HG03045 (cell line): ENCODE results near the gene TRMT13.

Source experiments
- ATAC-seq: cut with Tn5 transposase; IDR thresholded peaks from one replicate; pipeline ENCODE4 v1.9.1; 2021; ENCODE audit warnings: mild to moderate bottlenecking, moderate library complexity; ENCODE audit not compliant: unreplicated experiment

Gene TRMT13, protein sequence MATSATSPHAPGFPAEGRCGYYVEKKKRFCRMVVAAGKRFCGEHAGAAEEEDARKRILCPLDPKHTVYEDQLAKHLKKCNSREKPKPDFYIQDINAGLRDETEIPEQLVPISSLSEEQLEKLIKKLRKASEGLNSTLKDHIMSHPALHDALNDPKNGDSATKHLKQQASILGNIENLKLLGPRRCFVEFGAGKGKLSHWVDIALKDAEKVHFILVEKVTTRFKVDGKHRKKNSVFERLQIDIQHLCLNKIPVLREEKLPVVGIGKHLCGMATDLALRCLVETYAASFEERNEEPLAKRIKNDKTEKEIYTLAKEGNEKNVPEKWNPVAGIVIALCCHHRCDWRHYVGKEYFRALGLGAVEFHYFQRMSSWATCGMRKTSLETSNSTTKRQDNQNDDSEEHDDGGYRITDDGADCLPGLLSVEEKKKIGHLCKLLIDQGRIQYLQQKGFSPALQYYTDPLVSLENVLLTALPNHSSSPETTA

DNA sequence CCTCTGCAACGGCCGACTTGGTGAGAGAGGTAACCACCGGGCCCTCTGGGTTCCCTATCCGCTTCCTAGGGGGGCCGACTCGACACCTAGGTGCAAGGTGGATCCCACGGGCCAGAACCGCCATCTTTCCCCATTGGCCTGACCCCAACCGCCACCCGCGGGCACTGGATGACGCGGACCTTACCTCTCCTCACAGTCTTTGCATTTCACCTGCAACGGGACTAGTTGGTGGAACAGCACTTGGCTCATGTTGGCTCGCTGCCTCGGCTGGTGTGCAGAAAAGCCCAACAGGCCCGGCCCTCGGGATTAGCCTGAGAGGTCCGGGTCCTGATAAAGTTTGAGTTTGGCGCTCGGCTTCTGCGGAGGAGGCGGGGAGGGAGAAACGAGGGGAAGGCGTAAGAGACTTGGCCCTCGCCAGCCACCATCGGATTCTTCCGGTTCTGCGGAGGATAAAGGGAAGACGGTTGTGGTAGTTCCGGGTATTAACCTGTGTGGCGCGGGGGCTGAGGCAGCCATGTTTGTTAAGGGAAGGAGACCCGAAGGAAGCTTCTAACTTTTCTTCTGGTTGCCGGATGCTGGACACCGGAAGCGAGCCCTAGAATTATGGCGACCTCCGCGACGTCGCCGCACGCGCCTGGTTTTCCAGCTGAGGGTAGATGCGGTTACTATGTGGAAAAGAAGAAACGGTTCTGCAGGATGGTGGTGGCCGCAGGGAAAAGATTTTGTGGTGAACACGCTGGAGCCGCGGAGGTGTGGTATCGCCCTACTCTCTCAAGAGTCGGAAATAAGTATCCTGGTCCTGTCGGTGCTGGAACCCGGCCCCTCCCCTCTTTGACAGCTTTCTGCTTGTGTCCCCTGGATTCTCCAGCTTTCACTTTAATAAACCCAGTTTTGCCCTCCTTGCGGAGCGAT is at the start of gene TRMT13, which contains the start of gene SASS6:
TSS of gene TRMT13 (plus strand) at position 598 of the 912 bp plus-strand sequence. CDS start at position 604, 6 bp downstream.
TSS of gene SASS6 (minus strand) at position 365 of the 912 bp plus-strand sequence. CDS start at position 249, 116 bp downstream.
- ATAC-seq, result peak; percentile 90

DNA sequence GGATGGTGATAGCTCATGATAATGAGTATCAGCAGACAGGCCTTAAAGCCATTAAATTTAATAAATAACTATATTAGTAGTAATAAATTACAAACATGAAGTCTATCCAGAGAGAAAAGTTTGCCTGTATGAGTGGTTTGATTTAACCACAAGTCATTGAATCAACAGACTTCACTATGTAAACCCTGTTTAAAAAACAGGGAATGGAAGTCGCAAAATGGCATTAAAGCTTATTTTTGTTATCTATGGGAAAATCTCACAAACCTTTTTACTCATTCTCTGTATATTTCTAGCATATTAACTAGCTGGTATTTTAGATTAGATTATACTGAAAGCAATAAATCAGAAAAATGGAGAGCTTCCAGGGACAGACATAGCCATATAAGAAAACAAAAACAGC is 45.6 kb upstream of the TRMT13 start:
- no peak for ATAC-seq

DNA sequence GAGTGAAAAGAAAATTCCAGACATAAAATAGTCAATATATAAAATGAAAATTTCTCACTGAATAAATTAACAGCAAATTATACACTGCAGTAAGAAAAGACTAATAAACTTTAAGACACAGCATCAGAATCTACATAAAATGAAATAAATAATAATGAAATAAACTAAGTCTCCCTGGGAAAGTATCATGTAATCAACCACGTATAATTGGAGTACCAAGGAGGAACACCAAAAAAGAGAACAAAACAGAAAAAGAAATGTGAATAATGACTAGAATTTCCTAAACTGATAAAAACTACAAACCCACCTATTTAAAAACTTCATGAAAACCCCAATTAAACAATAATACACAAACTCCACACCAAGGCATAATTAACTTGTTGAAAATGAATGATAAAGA is 43.9 kb upstream of the TRMT13 start:
- no peak for ATAC-seq

DNA sequence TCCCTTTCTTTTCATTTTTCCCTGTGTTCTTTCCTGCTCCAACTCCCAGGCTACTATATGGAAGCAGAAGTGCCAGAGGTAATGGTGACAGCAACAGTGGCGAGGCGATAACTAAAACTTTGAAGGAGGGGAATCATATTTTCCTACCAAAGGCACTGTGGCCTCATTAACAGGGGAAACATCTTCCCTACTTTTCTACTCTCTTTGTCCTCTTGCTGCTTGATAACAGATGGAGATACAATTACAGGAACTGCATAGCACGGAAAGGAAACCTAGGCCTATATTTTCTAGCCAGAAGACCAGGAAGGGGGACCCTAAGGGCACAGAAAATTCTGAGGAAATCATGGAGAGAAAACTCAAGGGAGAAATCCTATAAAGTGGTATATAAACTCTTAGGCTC is 42.5 kb upstream of the TRMT13 start:
- no peak for ATAC-seq

DNA sequence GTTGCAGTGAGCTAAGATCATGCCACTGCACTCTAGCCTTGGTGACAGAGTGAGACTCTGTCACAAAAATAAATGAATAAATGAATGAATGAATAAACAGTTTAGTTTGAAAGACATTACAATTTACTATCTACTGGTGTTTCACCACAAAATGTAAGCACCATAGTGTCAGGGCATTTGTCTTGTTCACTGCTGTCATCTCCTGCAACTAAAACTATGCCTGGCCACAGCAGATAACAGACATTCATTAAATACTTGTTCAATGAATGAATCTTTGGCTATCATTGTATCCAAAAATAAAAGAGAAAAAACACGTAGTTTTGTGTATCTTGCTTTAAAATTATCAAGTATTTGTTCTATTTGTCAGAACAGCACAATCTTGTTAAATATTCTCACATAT is 32.8 kb upstream of the TRMT13 start:
- ATAC-seq, result no peak

DNA sequence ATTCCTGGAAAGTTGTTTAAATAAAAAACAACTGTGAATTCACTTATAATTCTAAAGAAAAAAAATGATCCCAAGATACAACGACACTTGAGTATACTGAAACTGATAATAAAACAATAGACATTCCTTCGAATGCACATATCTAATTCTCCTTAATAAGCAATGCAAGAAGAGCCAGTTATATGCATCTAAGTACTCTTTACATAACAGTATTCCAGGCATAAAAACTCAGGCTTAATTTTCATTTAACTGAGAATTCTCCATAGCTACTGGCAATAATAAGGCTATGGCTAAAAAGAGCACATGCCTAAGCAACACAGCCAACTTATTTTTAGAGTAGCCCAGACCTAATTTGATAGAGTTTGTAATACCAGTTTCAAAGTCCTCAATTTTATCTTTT is 31.4 kb upstream of the TRMT13 start:
- no peak for ATAC-seq

DNA sequence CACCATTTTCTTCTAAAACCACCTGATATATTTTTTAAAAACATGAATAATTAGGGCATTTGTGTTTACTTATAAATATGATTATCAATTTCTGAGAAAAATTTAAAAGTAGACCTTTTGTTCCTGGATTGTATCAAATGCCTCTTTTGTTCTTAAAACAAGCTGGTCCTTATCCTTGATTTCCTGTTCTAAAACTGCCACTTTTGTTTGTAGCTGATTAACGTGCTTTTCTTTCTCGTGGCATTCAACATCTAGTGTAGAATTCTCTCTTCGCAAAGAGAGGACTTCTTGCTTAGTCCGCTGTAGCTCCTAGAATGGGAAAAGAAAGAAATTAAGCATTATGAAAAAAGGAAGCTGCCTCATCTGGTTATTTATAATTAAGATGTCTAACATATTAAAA is 25.3 kb upstream of the TRMT13 start:
- no peak for ATAC-seq

DNA sequence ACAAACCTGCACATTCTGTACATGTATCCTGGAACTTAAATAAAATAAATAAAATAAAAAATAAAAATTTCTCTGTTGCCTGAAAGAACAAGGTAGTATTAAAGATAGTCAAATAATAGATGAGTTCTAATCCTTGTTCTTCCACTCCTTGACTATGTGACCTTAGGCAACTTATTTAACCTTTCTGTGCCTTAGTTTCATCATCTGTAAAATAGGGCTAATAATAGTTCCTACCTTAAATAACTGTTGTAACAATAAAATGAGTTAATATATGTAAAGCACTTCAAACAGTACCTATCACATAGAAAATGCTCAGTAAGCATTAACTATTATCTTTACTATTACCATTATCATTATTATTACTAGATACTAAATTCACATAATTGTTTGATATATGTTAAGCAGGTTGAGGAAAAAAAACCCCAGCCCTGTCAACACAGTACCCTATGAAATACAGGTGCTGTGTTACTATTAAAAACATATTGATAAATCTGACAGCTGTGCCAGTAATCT is 23.4 kb upstream of the TRMT13 start:
- no peak for ATAC-seq

DNA sequence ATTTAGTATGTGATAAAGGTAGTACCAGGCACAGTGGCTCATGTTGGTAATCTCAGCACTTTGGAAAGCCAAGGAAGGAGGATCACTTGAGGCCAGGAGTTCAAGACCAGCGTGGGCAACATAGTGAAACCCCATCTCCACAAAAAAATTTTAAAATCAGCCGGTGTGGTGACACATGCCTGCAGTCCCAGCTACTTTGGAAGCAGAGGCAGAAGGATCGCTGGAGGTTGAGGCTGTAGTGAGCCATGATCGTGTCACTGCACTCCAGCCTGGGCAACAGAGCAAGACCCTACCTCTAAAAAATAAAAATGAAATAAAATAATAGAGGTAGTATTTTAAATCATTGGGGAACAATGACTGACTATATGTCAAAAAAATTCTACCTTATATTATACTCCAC is 17.4 kb upstream of the TRMT13 start:
- ATAC-seq, result no peak

DNA sequence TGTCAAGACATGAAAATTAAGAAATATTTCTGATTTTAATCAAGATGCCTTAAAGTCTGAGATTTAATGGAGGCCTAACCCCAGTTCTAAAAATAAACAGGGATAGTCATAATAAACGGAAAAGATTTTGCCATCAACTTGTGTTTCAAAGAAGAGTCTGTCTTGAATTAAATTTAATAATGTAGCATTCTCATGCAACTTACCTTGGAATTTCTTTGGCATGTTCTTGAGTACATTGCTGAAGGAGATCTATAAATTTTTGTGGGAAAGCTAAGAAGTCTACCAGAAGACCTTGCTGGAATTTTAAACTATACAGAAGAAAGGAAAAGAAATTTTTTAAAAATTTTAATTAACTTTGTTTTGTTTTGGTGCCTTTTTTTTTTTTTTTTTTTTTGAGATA is 10.8 kb upstream of the TRMT13 start:
- ATAC-seq, result no peak

DNA sequence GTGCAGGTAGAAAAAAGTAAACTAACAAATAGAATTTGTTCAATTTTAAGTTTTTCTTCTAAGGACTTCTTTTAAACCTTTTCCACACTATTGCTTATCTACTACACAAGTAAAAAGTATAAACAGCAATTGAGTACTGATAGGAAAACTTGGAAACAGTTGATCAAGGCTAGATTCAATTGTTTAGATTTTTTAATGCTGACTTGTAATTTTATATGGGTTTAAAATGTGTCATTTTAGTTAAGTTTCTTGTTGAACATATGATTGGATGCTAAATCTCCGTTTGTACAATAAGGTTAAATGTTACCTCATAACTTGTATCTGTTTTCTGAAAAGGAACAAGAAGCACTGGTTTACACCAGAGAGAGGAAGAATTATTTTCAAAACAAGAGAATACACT is 5.7 kb upstream of the TRMT13 start:
- ATAC-seq, result no peak

DNA sequence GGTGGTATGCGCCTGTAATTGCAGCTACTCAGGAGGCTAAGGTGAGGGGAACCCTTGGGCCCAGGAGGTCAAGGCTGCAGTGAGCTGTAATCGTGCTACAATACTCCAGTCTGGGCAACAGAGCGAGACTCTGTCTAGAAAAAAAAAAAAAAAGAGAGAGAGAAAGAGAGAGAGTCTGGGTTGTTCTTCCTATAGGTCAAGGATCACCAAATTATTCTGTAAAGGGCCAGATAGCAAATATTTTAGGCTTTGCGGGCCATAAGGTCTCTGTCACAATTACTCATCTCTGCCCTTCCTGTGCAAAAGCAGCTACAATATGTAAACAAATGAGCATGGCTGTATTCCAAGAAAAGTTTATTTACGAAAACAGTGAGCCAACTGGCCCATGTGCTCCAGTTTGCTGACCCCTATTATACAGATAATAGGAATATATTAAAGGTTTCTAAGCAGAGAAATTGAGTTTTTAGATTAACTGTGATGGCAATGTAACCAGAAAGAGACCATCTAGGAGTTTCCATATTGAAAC is 2.3 kb upstream of the TRMT13 start:
- ATAC-seq, result no peak

DNA sequence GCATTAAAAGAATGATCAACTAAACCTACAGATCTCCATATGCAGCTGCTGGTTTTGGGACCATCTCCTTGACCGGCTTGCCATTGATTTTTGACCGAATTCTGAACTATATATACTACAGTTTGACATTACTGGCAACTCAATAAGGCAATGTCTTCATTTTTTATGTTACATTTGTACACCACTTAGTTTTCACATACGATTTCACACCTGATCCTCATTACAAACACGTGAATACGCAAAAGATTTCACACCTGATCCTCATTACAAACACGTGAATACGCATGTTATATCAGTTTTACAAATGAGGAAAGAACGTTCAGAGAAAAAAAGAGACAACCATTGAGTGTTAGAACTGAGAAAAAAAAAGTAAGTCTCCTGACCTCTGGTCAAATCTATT is 1.3 kb upstream of the TRMT13 start:
- ATAC-seq, result no peak

DNA sequence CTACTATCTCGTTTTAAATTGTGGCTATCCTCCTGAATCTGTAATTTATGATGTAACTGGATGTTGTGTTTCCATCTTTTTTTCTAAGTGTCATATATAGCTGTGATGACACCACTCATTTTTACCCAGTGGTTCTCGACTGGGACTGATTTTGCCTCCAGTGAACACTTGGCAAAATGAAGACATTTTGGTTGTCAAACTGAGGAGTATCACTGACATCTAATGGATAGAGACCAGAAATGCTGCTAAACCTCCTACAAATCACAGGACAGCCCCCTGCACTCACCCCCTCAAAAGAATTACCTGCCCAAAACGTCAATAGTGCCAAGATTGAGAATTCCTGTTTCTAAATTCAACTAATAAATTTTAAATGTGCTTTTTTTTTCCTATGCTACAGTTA is 1.9 kb downstream of the TRMT13 start:
- ATAC-seq, result no peak

DNA sequence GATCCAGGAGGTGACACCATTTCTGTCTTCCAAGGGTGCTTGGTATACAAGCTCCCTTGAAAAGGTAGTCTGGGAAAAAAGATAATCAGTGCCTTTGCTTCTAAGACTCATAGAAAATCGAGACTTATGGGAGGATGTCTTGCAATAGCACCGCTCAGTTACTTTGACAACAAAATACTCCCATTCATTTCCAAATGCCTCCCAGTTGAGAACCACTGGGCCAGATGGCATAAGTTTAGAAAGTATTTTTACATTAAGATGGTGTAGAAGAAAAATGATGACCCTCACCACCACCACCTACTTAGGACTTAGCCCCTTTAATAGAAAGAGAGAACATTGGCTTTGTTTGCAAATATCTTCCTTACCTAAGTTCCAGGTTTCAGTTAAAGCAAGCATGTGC is 4.6 kb downstream of the TRMT13 start:
- no peak for ATAC-seq

DNA sequence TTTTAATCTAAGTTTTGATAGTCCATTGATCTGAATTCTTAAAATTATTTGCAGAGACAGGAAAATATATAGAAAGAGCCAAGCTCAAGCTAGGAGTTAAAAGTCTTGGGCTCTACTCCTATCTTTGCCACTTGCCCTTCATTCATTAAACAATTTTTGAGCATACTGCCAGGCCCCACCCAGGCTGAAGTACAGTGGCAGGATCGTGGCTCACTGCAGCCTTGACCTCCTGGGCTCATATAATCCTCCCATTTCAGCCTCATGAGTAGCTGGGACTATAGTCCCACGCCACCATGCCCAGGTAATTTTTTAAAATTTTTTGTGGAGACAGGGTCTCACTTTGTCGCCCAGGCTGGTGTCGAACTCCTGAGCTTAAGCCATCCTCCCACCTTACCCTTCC is 8.2 kb downstream of the TRMT13 start:
- no peak for ATAC-seq

DNA sequence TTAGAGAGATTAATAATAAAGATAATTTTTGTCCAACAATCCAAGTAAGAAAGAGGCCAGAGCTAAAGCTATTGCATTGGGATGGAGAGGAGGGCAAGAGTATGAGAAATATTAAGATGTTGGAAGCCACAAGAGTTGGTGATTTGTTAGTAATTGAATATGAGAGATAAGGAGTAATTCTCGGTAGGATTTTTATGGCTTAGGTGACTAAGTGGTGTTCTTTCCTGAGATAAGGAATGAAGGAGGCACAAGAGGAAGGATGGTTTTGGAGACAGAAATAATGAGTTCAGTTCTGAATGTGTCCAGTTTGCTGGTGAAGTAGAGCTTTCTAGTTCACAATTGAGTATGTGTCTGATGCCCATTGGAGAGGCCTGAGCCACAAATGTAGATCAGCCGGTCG is 9.4 kb downstream of the TRMT13 start:
- ATAC-seq, result no peak

DNA sequence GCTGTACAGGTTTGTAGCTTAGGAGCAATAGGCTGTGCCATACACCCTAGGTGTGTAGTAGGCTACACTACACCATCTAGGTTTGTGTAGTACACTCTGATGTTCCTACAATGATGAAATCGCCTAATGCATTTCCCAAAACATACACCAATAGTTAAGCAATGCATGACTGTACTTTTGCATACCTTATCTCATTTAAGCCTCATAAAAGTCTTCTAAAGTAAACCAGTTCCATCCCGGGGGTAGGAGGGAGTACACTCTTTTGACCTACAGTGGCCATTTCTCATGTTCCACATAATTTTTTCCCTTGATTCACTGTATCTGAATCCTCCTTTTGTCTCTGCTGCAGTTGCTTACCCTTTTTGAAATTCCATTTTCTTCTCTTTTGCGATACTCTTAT is 12.2 kb downstream of the TRMT13 start:
- no peak for ATAC-seq

DNA sequence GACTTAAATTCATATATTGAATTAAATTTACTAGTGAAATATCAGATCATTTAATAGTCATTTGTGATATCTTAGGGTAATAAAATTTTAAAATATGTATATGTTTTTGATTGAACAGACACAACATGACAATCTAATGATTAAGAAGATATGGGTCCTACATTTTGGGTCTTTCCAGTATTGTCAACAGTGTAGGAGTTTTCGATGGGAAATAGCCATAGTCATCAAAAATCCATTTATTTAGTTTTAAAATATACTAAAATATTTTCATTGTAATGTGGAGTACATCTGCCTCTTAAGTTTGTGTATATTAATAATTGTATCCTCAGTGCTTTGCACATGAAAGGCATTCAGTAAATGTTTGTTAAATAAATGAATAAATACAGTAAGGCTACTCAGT is 14.0 kb downstream of the TRMT13 start:
- ATAC-seq, result no peak

DNA sequence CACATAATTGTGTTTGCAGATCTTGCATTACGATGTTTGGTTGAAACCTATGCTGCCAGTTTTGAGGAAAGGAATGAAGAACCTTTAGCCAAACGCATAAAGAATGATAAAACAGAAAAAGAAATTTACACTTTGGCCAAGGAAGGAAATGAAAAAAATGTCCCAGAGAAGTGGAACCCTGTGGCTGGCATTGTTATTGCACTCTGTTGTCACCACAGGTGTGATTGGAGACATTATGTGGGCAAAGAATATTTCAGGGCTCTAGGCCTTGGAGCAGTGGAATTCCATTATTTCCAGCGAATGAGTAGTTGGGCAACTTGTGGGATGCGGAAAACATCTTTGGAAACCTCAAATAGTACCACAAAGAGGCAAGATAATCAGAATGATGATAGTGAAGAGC is 14.9 kb downstream of the TRMT13 start:
- ATAC-seq, result no peak

DNA sequence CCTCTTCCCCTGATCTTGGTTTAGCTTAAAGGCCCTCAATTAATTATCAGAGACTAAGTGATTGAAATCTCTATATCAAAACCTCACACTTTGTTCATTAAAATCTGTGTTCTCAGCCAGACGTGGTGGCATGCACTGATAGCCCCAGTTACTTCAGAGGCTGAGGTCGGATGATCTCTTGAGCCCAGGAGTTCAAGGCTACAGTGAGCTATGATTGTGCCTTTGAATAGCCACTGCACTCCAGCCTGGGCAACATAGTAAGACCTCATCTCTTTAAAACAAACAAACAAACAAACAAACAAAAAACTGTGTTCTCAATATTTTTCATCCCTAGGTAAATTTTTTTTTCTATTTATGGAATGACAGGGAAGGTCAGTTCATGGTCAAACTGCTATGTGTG is 18.7 kb downstream of the TRMT13 start:
- ATAC-seq, result no peak
